Adrenal gland (tissue), 12 donors: ENCODE measurements around the gene ANP32A. TPM values are rescaled to one million over a fixed set of nuclear protein-coding genes. Genes with fewer than 3 reads are reported as not detected.

ENCODE experiments used
- DNase-seq, 7 donors: peaks; one replicate each; pipeline ENCODE4 v3.0.0-alpha.2; 2019 to 2020
- H3K27ac ChIP-seq, 5 donors: fragments of 200-600 bp; sonication (generic) in 4 of 5; 1 replicate in 3 of 5; 2 replicates in 2 of 5; pipeline versions ENCODE4 v1.5.1 to v1.8.0; 2016 to 2020; ENCODE audit warnings: mild to moderate bottlenecking in 1 of 5
- H3K27me3 ChIP-seq: fragments of 200-600 bp; 2 replicates; pipeline ENCODE4 v1.8.0; 2021
- H3K36me3 ChIP-seq, 2 donors: fragments of 200-600 bp; replicated peaks in 1 of 2; 1 replicate in 1 of 2; 2 replicates in 1 of 2; pipeline versions ENCODE4 v1.5.1 to v1.8.0; 2018 to 2022
- H3K4me1 ChIP-seq, 2 donors: fragments of 200-600 bp; replicated peaks in 1 of 2; 1 replicate in 1 of 2; 2 replicates in 1 of 2; pipeline versions ENCODE4 v1.5.1 to v1.8.0; 2018 to 2021
- H3K4me3 ChIP-seq, 4 donors: fragments of 200-600 bp; sonication (generic) in 3 of 4; one replicate each; pipeline ENCODE4 v1.5.1; 2016 to 2018
- H3K9me3 ChIP-seq, 3 donors: fragments of 200-600 bp; sonication (generic) in 1 of 3; replicated peaks in 1 of 3; 1 replicate in 2 of 3; 2 replicates in 1 of 3; pipeline versions ENCODE4 v1.5.1 to v1.8.0; 2016 to 2021
- POLR2A ChIP-seq, 2 donors: fragments of 450-650 bp; IDR thresholded peaks; one replicate each; pipeline ENCODE4 v1.6.1; 2017; ENCODE audit warnings: antibody characterized with exemption in 2 of 2, mild to moderate bottlenecking in 2 of 2, moderate library complexity in 1 of 2
- WGBS, 4 donors: extraction: QIAGEN DNeasy Blood & Tissue Kit in 2 of 4; methylation state at CpG; one replicate each; pipeline versions ENCODE4 v1.1.5 to v1.1.7; 2013 to 2017; 5-methylcytosine and 5-hydroxymethylcytosine counted together
- intact Hi-C, 2 donors: fragments of 100-400 bp; cut with DNase I; formaldehyde crosslinking; loops; one replicate each; pipeline versions ENCODE4 v1.14.1 to v1.15.0; 2022 to 2023
- polyA plus RNA-seq, 3 donors: library from polyadenylated mRNA; stranded (reverse); fragments of 200-250 nt in 2 of 3; fragments of 350-450 nt in 1 of 3; fragmentation: Illumina TruSeq in 1 of 3; extraction: RNeasy Lipid Tissue Mini Kit (QIAGEN cat#74804) in 1 of 3; gene quantifications; one replicate each; pipeline ENCODE4 v1.2.3, GENCODE V29; 2013 to 2014
- total RNA-seq, 9 donors: library from RNA; depleted of rRNA in 4 of 9; stranded (reverse); fragments of >200 nt in 4 of 9; fragments of 120-200 nt in 1 of 9; fragmentation: NEBNext Ultra II Directional in 1 of 9; extraction: Animal tissue kit (Norgen Biotek cat#: 25700) in 1 of 9; gene quantifications; one replicate each; pipeline versions ENCODE4 v1.1.0 to v1.2.4, GENCODE V29; 2013 to 2023
- TF ChIP-seq, protein P1 (sequence below), 6 experiments: fragments of 450-650 bp in 4 of 6; fragments of 200-600 bp in 2 of 6; sonication (generic) in 1 of 6; IDR thresholded peaks; 1 replicate in 5 of 6; 2 replicates in 1 of 6; pipeline versions ENCODE4 v1.5.1 to v1.8.0; 2016 to 2021; ENCODE audit warnings: antibody characterized with exemption in 6 of 6, mild to moderate bottlenecking in 2 of 6, moderate library complexity in 1 of 6
- donor health status: healthy with polysubstance abuse.
- donor health status: Bipolar disorder and iron deficiency.
- donor health status: DM: yes; HTN: yes; CAD: no.
- donor health status: DM: no; HTN: no; CAD: no.
- donor health status: DM: no; HTN: no; CAD: no.
- donor health status: DM: yes; HTN: yes; CAD: no.

The ANP32A gene
- total and polyA plus RNA-seq, 12 donors = 44.5 to 170 (median 79.5) TPM

DNA sequence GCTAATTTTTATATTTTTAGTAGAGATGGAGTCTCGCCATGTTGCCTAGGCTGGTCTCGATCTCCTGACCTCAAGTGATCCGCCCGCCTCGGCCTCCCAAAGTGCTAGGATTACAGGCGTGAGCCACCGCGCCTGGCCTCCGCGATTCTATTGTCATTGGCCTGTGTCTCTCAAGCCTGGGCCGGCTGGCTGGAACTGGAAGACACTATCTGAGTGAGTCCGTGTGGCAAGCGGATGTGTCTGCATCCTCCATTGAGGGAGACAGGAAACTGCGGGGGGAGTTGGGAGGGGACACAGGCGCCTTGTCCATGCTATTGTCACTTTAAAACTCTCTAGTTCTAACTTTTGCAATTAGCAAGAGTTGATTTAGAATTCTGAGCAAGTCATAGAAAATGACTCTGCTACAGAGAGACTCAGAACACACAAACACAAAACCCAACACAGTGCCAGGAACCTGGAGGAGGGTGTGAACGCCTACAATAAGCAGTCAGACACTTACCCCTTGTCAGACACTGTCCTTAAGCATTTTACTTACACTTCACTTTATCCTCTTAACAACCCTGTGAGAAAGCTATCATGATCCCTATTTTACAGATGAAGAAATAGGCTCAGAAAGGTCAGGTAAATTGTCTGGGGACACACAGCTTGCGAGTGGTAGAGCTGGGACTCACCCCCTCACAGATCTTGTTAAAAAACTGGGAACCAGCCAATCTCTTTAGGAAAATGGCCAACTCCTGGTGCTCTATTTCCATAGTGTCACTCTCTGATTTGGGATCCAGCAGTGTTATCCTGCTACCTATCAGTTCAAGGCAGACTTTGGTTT is 38.7 kb downstream of the ANP32A start:
- TF ChIP-seq POLR2A (IDR thresholded peaks at IDR 0.05) = no peak
- TF ChIP-seq, protein P1, sequence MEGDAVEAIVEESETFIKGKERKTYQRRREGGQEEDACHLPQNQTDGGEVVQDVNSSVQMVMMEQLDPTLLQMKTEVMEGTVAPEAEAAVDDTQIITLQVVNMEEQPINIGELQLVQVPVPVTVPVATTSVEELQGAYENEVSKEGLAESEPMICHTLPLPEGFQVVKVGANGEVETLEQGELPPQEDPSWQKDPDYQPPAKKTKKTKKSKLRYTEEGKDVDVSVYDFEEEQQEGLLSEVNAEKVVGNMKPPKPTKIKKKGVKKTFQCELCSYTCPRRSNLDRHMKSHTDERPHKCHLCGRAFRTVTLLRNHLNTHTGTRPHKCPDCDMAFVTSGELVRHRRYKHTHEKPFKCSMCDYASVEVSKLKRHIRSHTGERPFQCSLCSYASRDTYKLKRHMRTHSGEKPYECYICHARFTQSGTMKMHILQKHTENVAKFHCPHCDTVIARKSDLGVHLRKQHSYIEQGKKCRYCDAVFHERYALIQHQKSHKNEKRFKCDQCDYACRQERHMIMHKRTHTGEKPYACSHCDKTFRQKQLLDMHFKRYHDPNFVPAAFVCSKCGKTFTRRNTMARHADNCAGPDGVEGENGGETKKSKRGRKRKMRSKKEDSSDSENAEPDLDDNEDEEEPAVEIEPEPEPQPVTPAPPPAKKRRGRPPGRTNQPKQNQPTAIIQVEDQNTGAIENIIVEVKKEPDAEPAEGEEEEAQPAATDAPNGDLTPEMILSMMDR (IDR thresholded peaks at IDR 0.05) = peak in 1 of 6 experiments; percentile 5
- peak overlapping the region in 3 of 5 donors; percentile 8 to 64 (median 59) for H3K27ac ChIP-seq
- 62 to 79% (median 73%) methylated on average over 9 to 17 of the region's 17 CpGs for WGBS, 4 donors
- no peaks in the 10 kb centered on the region for H3K27me3 ChIP-seq
- no peak overlapping the region for H3K4me3 ChIP-seq
- no peaks in the 10 kb centered on the region for H3K9me3 ChIP-seq
- intact Hi-C loops = loop anchor here in 1 of 2 donors (5.0 kb wide), 2 partner anchors 35 to 95 kb away; no protein-coding TSS in a partner anchor
- DNase-seq = peak in 6 of 7 donors; percentile 48 to 83 (median 59)
- H3K36me3 ChIP-seq = peaks cover 0 to 50% of the 10 kb centered on the region in 2 donors
- H3K4me1 ChIP-seq = peaks cover 0 to 10% of the 10 kb centered on the region in 2 donors

DNA sequence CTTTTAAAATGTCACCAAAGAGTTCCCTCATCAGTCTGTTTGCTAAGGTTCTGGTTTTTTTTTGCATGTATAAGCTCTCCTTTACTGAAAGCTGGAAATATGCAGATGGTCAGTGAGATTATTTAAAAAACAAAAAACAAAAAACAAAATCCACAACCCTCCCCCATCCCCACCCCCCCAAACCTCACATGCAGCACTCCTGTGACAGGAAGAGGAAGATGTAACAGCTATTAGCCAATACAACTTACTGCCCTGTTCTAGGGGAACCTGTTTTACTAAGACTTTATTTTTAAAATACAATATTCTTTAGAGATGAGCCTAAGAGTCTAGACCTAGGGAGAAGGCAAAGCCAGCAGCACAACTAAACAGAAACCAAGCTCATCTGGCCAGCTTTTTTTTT is 39.5 kb downstream of the ANP32A start:
- Histone ChIP-seq H3K4me3 (no peak overlapping the region), H3K36me3 (peaks cover 0 to 42% of the 10 kb centered on the region in 2 donors), H3K27ac (peak overlapping the region in 3 of 5 donors; percentile 8 to 64 (median 59)), H3K4me1 (peaks cover 0 to 18% of the 10 kb centered on the region in 2 donors), H3K9me3 (no peaks in the 10 kb centered on the region), H3K27me3 (no peaks in the 10 kb centered on the region)
- TF ChIP-seq POLR2A (IDR thresholded peaks at IDR 0.05) = no peak
- TF ChIP-seq, protein P1 (IDR thresholded peaks at IDR 0.05) = no peak
- intact Hi-C loops = loop anchor here in 1 of 2 donors (5.0 kb wide), 2 partner anchors 36 to 96 kb away; no protein-coding TSS in a partner anchor
- no peak for DNase-seq

DNA sequence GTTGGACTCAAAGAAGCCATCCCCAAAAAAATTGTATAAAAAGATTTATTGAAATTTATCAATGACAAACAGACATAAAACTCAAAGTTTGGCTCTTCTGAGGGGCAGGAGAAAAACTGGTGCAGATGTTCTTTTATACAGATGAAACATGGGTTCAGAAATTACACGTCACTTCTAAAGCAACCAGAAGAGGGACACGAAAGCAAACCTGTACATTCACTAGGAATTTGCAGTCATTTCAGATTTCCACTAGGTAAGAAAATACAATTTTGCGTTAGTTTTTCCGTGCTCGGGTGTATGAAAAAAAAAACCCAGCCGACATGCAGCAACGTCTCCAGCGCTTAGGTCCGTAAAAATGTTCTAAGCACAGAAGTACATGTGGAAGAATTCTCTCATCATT is 41.8 kb downstream of the ANP32A start:
- H3K27me3 ChIP-seq = no peaks in the 10 kb centered on the region
- intact Hi-C loops = no loop called here
- no peak overlapping the region for H3K27ac ChIP-seq
- no peak for TF ChIP-seq POLR2A (IDR thresholded peaks at IDR 0.05)
- TF ChIP-seq, protein P1 (IDR thresholded peaks at IDR 0.05) = no peak
- H3K36me3 ChIP-seq = peaks cover 0 to 32% of the 10 kb centered on the region in 2 donors
- no peak for DNase-seq
- H3K9me3 ChIP-seq = no peaks in the 10 kb centered on the region
- 89 to 93% (median 91%) methylated on average over 9 of the region's 9 CpGs for WGBS, 4 donors
- no peak overlapping the region for H3K4me3 ChIP-seq
- peaks cover 0 to 31% of the 10 kb centered on the region in 2 donors for H3K4me1 ChIP-seq

DNA sequence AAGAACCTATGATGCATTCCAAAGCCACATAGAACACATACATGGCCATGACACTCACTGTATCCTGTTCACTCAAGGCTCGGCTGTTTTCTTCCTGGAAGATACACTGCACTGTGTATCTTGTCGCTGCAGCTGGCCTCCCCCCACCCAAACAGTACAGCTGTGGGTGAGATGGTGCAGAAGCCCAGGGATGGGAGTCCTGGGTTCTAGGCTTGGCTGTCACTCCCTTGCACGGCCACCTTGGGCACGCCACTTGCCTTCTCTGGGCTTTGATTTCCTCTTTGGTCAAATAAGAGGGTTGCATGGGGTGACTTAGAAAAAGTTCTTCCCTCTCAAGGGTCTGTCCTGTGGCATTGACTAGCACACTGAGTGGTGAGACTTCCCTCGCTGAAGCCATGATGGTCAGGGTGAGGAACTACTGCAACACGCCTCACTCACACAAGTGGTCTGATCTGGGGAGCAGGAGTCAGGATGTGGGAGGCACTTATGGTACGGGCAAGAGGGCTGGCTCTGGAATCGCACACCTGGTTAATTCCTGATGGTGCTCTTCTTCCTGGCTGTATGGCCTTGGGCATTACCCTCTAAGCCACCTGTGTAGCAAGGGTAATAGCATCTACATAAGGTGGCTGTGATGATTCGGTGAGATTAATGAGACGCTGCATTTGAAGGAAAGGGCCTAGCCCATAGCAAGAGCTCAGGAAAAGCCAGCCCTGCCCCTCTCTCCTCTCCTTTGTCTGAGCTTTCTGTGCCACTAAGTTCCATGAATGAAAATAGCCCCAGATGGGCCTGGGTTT is 44.0 kb downstream of the ANP32A start:
- intact Hi-C loops = no loop called here
- H3K4me3 ChIP-seq = no peak overlapping the region
- H3K27ac ChIP-seq = peak overlapping the region in 2 of 5 donors; percentile 67 to 82
- 80 to 85% (median 84%) methylated on average over 9 to 10 of the region's 10 CpGs for WGBS, 4 donors
- peak in 1 of 7 donors; percentile 21 for DNase-seq
- TF ChIP-seq, protein P1 (IDR thresholded peaks at IDR 0.05) = no peak
- no peak for TF ChIP-seq POLR2A (IDR thresholded peaks at IDR 0.05)
- H3K27me3 ChIP-seq = no peaks in the 10 kb centered on the region
- H3K4me1 ChIP-seq = peaks cover 0 to 20% of the 10 kb centered on the region in 2 donors
- peaks cover 0 to 23% of the 10 kb centered on the region in 2 donors for H3K36me3 ChIP-seq
- no peaks in the 10 kb centered on the region for H3K9me3 ChIP-seq
